Muscle layer of colon (tissue), 2 donors: ENCODE measurements around the gene GSDMA.
"Not testable (repeated sequence)": the region's sequence is repeated elsewhere in the genome, so short reads cannot be mapped to it uniquely, and the experiment has no call there.

Source experiments
- H3K27ac ChIP-seq: one replicate; pipeline ENCODE4 v1.7.0; 2013; ENCODE audit warnings: low read depth, mild to moderate bottlenecking, low read length, moderate library complexity
- H3K27me3 ChIP-seq, 2 donors: one replicate each; pipeline ENCODE4 v1.7.0; 2013; ENCODE audit warnings: low read length in 2 of 2, mild to moderate bottlenecking in 2 of 2; ENCODE audit not compliant: insufficient read depth in 2 of 2, control insufficient read depth in 1 of 2
- H3K36me3 ChIP-seq: one replicate; pipeline ENCODE4 v1.7.0; 2013; ENCODE audit warnings: mild to moderate bottlenecking, low read length; ENCODE audit not compliant: insufficient read depth
- H3K4me1 ChIP-seq: one replicate; pipeline ENCODE4 v1.7.0; 2013; ENCODE audit warnings: mild to moderate bottlenecking, low read length; ENCODE audit not compliant: insufficient read depth
- H3K4me3 ChIP-seq, 2 donors: one replicate each; pipeline ENCODE4 v1.7.0; 2013; ENCODE audit warnings: low read length in 2 of 2, low read depth in 1 of 2, mild to moderate bottlenecking in 1 of 2, moderate library complexity in 1 of 2
- H3K9ac ChIP-seq: one replicate; pipeline ENCODE4 v1.7.0; 2013; ENCODE audit warnings: low read length
- H3K9me3 ChIP-seq: one replicate; pipeline ENCODE4 v1.7.0; 2013; ENCODE audit warnings: mild to moderate bottlenecking, low read length
- donor health status: abdominal sarcoma.
- donor health status: Adenocarcinoma of cecum.

GSDMA gene

DNA sequence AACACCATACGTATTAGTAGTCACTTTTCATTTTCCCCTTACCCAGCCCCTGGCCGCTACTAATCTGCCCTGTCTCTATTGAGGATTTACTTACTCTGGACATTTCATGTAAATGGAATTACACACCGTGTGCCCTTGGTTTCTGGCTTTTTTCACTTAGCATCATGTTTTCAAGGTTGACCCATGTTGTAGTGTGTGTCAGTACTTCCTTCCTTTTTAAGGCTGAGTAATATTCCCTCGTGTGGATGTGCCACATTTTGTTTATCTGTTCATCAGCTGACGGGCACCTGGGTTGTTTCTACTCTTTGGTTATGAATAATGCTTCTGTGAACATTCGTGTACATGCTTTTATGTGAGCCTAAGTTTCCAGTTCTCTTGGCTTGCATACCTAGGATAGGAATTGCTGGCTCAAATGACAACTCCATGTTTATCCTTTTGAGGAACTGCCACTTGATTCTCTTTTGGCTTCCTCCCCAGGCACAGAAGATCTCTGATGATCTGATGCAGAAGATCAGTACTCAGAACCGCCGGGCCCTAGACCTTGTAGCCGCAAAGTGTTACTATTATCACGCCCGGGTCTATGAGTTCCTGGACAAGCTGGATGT, 25.5 kb downstream of the GSDMA start:
- Histone ChIP-seq H3K36me3 (peaks cover 89% of the 10 kb centered on the region), H3K27me3 (no peaks in the 10 kb centered on the region), H3K27ac (no peak overlapping the region), H3K4me3 (no peak overlapping the region), H3K9ac (no peak overlapping the region), H3K9me3 (no peaks in the 10 kb centered on the region), H3K4me1 (no peaks in the 10 kb centered on the region)

DNA sequence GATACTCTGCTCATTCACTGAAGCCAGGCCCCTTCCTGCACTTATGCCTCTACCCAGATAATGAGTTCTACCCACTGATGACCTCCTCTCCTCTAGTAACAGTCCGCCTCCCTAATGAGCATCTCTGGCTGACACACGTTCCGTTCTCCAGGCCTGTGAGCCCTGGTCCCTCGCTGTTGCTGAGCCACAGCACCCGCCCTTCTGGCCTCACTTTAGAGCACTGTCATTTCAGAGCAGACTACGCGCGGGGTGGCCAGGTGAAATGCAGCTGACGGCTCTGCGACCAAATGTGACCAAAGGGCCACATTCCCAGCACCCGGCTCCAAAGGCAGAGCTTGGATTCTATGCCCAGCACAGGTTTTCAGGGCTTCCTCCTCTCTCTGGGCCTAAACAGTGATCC, 31.6 kb downstream of the GSDMA start:
- Histone ChIP-seq H3K9me3 (no peaks in the 10 kb centered on the region), H3K36me3 (peaks cover 82% of the 10 kb centered on the region), H3K27ac (no peak overlapping the region), H3K4me1 (no peaks in the 10 kb centered on the region), H3K9ac (no peak overlapping the region), H3K27me3 (no peaks in the 10 kb centered on the region), H3K4me3 (no peak overlapping the region)

DNA sequence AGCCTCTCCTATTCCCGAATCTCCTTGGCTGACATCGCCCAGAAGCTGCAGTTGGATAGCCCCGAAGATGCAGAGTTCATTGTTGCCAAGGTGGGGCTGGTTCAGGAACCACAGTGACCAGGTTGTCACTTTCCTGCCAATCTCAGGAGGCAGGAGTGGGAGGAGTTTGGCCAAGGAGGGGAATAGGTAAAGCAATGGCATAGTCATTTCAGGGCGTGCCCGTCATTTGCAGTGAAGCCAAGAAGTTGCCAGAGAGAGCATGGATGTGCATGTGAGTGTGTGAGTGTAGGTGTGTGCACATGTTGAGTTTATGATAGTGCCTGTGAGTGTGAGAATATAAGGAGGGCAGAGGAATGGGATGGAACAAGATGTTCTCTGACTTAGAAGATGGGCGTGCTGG, 32.6 kb downstream of the GSDMA start:
- H3K27ac ChIP-seq = no peak overlapping the region
- peaks cover 72% of the 10 kb centered on the region for H3K36me3 ChIP-seq
- H3K9me3 ChIP-seq = no peaks in the 10 kb centered on the region
- no peak overlapping the region for H3K9ac ChIP-seq
- no peaks in the 10 kb centered on the region for H3K4me1 ChIP-seq
- no peak overlapping the region for H3K4me3 ChIP-seq
- no peaks in the 10 kb centered on the region for H3K27me3 ChIP-seq

DNA sequence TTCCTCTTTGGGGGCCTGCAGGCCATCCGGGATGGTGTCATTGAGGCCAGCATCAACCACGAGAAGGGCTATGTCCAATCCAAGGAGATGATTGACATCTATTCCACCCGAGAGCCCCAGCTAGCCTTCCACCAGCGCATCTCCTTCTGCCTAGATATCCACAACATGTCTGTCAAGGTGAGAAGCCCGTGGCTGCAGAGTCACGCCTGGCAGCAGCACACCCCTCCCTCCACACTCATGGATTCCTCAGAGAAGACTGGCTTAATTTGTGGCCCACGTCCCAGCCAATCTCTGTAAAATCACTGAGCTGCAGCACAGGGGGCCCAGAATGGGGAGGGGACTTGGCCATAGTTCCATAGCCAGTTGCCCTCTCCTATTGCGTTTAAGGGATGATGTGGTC, 33.4 kb downstream of the GSDMA start:
- Histone ChIP-seq H3K27me3 (no peaks in the 10 kb centered on the region), H3K27ac (no peak overlapping the region), H3K9ac (no peak overlapping the region), H3K9me3 (no peaks in the 10 kb centered on the region), H3K4me3 (no peak overlapping the region), H3K4me1 (no peaks in the 10 kb centered on the region), H3K36me3 (peaks cover 66% of the 10 kb centered on the region)

DNA sequence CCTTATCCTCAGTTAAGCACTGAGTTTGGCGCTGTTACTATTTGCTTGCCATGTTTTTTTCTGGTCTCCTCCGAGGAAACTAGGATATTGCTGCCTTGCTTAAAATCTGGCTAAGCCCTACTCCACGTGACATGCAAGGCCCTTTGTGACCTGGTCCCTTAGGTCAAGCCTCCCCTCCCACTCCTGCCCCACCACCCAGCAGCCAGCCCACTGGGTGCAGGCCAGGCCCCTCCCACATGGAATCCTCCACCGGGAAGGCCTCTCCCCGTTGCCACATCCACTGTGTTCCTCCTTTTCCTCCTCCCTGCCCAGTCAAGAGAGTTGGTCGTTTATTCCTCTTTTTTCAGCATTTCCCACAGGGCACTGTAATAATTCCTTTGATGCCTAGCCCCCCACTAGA, 34.0 kb downstream of the GSDMA start:
- Histone ChIP-seq H3K27ac (no peak overlapping the region), H3K36me3 (peaks cover 60% of the 10 kb centered on the region), H3K4me3 (no peak overlapping the region), H3K4me1 (no peaks in the 10 kb centered on the region), H3K9ac (no peak overlapping the region), H3K27me3 (no peaks in the 10 kb centered on the region), H3K9me3 (no peaks in the 10 kb centered on the region)

DNA sequence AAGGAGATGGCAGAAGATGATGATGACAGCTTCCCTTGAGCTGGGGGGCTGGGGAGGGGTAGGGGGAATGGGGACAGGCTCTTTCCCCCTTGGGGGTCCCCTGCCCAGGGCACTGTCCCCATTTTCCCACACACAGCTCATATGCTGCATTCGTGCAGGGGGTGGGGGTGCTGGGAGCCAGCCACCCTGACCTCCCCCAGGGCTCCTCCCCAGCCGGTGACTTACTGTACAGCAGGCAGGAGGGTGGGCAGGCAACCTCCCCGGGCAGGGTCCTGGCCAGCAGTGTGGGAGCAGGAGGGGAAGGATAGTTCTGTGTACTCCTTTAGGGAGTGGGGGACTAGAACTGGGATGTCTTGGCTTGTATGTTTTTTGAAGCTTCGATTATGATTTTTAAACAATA, 34.7 kb downstream of the GSDMA start:
- Histone ChIP-seq H3K4me3 (no peak overlapping the region), H3K4me1 (no peaks in the 10 kb centered on the region), H3K36me3 (peaks cover 52% of the 10 kb centered on the region), H3K27ac (no peak overlapping the region), H3K9ac (no peak overlapping the region), H3K27me3 (no peaks in the 10 kb centered on the region), H3K9me3 (no peaks in the 10 kb centered on the region)

DNA sequence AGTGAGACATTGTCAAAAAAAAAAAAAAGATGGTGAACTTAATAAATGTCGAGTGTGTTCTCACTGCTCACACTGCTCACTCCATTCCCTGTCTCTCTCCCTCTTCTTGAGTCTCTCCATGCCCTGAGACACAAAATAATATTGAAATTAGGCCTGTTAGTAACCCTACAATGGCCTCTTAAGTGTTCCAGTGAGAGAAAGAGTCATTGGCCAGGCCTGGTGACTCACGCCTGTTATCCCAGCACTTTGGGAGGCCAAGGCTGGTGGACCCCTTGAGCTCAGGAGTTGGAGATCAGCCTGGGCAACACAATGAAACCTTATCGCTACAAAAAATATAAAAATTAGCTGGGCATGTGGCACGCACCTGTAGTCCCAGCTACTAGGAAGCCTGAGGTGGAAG, 36.3 kb downstream of the GSDMA start:
- H3K27ac ChIP-seq = no peak overlapping the region
- no peaks in the 10 kb centered on the region for H3K27me3 ChIP-seq
- no peaks in the 10 kb centered on the region for H3K9me3 ChIP-seq
- H3K4me3 ChIP-seq = no peak overlapping the region
- H3K9ac ChIP-seq = no peak overlapping the region
- H3K36me3 ChIP-seq = peaks cover 37% of the 10 kb centered on the region
- no peaks in the 10 kb centered on the region for H3K4me1 ChIP-seq

DNA sequence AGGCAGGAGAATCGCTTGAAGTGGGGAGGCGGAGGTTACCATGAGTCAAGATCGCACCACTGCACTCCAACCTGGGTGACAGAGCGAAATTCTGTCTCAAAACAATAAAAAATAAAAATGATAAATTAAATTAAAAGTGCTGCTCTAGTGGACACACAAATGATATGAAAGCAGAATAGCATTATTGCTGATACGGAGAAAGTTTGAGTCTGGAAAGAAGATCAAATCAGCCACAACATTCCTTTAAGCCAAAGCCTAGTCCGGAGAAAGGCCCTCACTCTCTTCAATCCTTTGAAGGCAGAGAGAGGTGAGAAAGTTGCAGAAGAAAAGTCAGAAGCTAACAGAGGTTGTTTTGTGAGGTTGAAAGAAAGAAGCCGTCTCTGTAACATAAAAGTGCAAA, 37.4 kb downstream of the GSDMA start:
- no peak overlapping the region for H3K4me3 ChIP-seq
- H3K4me1 ChIP-seq = no peaks in the 10 kb centered on the region
- no peaks in the 10 kb centered on the region for H3K27me3 ChIP-seq
- no peak overlapping the region for H3K9ac ChIP-seq
- H3K9me3 ChIP-seq = no peaks in the 10 kb centered on the region
- H3K36me3 ChIP-seq = peaks cover 26% of the 10 kb centered on the region
- H3K27ac ChIP-seq = no peak overlapping the region

DNA sequence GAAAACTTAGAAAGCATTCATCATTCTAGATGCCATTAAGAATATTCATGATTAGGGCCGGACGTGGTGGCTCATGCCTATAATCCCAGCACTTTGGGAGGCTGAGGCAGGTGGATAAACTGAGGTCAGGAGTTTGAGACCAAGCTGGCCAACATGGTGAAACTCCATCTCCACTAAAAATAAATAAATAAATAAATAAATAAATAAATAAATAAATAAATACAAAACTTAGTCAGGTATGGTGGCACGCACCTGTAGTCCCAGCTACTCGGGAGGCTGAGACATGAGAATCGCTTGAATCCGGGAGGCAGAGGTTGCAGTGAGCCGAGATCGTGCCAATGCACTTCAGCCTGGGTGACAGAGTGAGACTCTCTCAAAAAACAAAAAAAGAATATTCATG, 38.5 kb downstream of the GSDMA start:
- not testable (repeated sequence) for H3K4me3 ChIP-seq, H3K9ac ChIP-seq, H3K27ac ChIP-seq, H3K27me3 ChIP-seq, H3K9me3 ChIP-seq, H3K4me1 ChIP-seq
- H3K36me3 ChIP-seq = peaks cover 16% of the 10 kb centered on the region

DNA sequence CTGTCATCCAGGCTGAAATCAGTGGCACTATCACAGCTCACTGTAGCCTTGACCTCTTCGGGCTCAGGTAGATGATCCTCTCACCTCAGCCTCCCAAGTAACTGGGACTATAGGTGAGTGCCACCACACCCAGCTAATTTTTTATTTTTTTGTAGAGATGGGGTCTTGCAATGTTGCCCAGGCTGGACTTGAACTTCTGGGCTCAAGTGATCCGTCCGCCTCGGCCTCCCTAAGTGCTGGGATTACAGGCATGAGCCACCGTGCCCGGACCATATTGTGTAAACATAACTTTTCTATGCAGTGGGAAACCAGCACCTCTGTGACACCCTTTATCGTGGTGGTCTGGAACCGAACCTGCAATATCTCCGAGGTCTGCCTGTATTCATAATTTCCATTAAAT, 41.3 kb downstream of the GSDMA start:
- Histone ChIP-seq H3K36me3 (no peaks in the 10 kb centered on the region), H3K4me3 (no peak overlapping the region), H3K27ac (no peak overlapping the region), H3K4me1 (no peaks in the 10 kb centered on the region), H3K9ac (no peak overlapping the region), H3K27me3 (no peaks in the 10 kb centered on the region), H3K9me3 (no peaks in the 10 kb centered on the region)

DNA sequence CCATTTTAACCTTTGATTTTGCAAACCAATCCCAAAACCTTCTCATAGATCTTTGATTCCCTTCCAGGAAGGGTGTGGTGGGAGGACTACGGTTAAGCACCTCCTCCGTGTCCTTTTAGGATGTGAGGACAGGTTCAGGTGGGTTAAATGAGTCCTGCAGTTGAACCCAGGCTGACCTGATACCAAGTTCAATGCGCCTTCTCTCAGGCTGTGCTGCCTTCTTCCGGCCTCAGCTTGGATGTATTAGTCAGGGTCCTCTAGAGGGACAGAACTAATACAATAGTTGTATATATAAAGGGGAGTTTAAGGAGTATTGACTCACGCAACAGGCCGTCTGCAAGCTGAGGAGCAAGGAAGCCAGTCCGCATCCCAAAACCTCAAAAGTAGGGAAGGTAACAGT, 41.9 kb downstream of the GSDMA start:
- no peaks in the 10 kb centered on the region for H3K27me3 ChIP-seq
- no peak overlapping the region for H3K4me3 ChIP-seq
- H3K4me1 ChIP-seq = no peaks in the 10 kb centered on the region
- no peak overlapping the region for H3K27ac ChIP-seq
- H3K36me3 ChIP-seq = no peaks in the 10 kb centered on the region
- no peak overlapping the region for H3K9ac ChIP-seq
- no peaks in the 10 kb centered on the region for H3K9me3 ChIP-seq

DNA sequence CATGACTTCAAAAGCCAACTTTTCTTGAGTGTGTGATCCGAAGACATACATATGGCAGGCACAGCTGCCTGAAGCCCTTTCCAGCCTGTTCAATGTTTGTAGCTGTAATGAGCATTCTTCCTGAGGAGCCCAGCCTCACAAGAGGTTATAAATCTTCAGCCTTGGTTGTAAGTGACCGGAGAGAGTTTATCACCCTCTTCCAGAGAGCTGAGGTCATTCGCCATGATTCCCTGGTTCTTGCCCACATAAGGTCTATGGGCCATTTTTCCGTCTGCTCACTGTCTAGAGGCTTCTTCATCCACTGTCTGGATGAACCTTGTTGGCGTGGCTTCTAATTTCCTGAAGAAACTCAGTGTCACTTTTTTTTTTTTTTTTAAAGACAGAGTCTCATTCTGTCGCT, 42.7 kb downstream of the GSDMA start:
- H3K4me3 ChIP-seq = no peak overlapping the region
- H3K27ac ChIP-seq = no peak overlapping the region
- no peaks in the 10 kb centered on the region for H3K4me1 ChIP-seq
- H3K9ac ChIP-seq = no peak overlapping the region
- no peaks in the 10 kb centered on the region for H3K27me3 ChIP-seq
- no peaks in the 10 kb centered on the region for H3K36me3 ChIP-seq
- no peaks in the 10 kb centered on the region for H3K9me3 ChIP-seq
